GM19468 (cell line): ENCODE data around the gene TMPRSS13.
"Not testable (repeated sequence)": the region's sequence is repeated elsewhere in the genome, so short reads cannot be mapped to it uniquely, and the experiment has no call there.

Experiments used
- ATAC-seq: cut with Tn5 transposase; IDR thresholded peaks from one replicate; pipeline ENCODE4 v1.9.1; 2021; ENCODE audit warnings: mild to moderate bottlenecking, moderate library complexity, moderate number of reproducible peaks; ENCODE audit not compliant: unreplicated experiment; ENCODE audit errors: extremely low read depth

Gene TMPRSS13

DNA sequence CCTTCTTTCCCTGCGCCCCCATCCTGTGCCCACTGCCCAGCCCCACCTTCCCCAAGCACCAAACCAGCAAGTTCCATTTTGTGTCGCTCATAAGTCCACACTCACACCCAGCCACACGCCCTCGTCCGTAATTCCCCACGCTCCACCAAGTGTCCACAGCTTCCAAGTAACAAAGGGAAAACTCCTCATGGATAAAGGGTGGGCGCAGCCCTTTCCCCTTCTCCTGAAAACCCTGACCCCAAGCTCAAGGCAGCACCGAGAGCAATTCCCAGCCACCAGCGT lies 53.2 kb downstream of the TMPRSS13 start:
- no peak for ATAC-seq

DNA sequence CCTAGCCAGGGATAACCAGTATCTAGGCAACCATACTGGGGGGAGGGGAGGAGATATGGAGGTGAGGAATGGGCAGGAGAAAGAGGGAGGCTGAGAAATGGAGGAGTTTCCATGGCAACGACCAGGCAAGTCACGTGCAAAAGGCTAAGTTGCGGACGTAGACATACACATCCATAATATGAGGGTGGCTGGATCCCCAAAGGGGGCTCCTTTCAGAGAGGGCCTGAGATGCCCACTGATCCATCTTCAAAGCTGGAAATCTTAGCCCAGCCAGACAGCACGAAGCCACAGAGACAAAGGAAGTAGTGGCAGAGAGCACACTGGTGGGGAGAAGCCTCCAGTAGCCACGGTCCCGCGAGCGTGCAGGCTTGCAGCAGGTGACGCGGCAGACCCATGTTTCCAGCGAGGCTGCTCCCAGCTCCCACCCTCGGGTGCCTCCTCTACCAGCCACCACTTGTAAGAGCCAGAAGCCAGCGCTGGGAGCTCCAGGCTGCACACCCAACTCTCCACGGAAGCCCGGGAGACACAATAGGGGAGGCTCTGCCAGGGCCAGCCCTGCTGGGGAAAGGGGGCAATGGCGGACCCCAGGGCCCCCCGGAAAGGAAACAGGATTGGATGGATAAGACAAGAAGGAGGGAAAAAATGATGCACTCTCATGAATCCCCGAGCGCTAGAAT lies 53.7 kb downstream of the TMPRSS13 start:
- ATAC-seq: no peak

DNA sequence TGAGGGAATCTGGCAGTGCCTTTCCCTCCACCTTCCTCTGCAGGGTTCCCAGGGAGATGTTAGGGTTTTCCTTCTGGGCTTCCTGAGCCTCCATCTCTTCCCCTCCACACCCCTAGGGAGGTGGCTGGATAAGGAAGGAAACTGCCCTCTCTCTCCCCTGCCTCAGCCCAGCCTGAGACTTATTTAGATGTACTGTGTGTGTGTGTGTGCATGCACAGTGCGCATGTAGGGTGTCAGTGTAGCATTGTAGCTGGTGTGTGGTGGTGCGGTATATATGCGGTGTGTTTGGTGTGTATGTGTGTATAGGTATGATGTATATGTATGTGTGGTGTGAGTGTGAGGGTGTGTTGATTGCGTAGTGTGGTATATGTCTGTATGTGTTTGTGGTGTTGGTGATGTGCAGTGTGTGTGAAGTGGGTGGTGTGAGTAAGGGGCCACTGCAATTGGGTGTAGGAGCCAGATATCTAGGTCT lies 54.3 kb downstream of the TMPRSS13 start:
- no peak for ATAC-seq

DNA sequence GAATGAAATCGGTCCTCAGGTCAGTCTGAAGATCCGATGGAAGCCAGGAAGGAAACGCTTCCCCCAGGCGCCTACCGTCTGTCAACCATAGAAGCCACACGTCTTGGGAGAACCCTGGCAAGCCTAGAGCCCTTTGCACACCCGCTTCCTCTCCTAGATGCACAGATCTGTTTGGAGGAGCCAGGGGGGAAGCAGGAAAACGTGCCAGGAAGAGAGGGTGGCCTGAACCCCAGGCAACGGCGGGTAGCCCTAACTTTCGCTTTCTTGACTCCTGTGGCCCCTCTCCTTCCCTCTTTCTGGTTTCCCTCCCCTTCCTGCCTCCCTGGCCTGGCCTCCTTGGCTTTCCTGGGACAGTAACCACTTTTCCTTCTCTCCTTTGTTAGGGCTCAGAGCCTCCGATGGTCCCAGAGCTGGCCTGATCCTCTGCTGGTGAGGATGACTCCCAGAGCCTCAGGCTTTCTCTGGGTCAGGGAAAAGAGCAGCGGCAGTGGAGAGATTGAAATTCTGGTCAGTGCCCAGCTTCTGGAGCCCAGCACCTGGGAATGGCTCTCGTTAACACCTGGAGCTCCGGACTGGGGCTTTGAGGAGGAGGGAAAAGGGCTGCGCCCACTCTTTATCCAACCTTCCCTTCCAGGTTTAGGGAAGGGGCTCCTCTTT lies 54.8 kb downstream of the TMPRSS13 start:
- no peak for ATAC-seq

DNA sequence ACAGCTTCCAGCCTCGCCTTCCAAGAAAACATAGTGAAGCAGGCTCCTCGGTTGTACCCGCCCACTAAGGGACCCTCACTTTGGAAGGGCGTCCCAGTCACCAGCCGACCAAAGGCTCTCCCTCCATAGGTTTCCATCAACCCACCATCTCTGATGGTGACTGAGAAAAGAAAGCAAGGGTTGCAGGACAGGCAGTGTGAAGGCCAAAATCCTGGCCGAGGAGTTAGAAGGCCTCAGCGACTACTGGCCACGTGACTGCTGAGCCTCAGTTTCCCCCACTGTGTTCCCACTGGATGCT lies 55.4 kb downstream of the TMPRSS13 start:
- no peak for ATAC-seq

DNA sequence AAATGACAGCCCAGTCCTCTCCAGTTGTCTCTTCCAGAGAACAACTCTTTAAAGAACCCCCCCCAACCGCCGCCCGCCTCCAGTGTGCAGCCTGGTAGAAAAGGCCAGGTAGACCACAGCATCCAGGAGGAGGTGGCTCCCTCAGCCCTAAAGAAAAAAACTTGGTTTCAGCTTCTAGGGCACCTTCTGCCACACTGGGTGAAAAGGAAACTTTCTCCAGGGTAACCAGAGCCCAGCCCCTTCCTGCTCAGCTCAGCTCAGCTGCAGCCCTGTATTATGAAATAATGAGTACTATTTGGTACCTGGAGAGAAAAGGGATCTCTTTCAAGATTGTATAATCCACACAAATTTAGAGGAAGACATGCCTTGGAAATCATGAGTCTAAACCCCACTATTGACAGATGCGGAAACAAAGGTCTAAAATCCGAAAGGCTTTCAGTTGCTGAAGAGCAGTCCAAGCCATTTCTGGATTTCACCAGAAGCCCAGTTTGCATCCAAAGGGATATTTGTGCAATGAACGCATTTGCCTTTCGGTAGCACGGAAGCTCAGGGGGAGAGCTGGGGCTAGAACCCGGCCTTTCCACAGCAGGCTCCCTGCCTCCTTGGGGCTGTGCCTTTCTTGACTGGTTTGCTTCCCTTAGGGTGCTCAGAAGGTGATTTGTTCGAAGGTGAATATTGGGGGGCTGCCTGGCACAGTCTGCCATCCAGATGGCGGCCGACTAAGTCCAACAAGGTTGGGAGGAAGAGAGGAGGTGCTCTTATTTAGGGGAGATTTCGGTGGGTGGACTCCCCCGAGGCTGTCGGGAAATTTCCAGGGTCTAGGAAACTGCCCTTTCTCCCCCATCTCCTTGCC lies 56.0 kb downstream of the TMPRSS13 start:
- no peak for ATAC-seq

DNA sequence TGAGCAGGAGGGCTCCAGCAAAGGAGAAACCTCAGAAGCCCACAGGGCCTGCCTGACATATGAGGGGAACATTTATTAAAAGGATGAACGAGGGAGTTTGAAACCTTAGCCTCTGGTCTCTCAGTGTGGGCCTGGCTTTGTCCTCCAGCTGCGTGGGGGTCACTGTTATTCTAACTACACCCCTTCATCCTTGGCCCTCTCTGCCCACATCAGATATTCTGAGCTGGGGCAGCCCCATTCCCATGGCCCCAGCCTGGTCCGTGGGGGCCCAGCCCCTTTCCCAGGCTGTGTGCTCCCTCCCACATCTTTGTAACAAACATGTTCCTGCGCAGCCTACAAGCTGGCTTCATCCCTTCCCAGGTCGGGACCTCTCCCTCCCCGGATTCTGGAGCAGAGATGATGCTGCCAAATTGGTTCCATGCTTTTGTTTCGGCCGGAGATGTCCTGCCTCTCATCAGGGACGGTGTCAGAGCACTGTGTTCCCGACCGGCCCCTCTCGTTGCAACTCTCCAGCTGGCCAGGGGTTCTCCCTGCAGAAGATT lies 56.7 kb downstream of the TMPRSS13 start:
- no peak for ATAC-seq

DNA sequence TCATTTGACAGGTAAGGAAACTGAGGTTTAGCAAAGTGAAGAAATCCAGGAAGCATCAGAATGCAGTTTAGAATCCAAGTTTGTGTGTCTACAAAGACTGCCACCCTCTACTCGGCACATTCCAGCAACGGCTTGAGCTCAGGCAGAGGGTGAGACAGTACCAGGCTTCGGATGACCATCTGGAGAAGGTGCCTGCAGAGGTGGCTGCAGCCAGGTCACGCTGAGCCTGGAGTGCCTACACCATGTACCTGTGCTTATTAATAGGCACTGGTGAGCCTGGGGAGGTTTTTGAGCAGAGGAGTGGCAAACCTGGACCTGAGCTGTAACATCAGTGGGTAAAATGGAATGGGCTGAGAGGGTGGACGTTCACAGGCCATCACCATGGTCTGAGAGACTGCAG lies 57.4 kb downstream of the TMPRSS13 start:
- no peak for ATAC-seq

DNA sequence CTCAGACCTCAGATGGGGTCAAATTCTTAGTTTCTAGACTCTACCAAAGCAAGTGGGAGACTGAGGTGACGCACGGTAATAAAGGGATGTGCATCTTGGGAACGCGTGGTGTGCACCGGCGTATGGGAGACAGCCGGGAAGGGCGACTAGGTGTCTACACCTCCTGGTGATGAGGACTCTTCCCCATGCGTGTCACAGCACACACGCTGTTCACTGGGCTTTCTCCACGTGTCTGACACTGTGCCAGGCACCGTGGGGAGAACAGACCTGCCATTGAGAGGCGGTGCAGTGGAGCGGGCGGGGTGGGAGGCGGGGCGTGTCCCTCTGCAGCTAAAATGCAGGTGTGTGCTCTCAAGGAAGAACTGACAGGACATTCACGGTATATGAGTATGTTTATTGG lies 58.0 kb downstream of the TMPRSS13 start:
- no peak for ATAC-seq

DNA sequence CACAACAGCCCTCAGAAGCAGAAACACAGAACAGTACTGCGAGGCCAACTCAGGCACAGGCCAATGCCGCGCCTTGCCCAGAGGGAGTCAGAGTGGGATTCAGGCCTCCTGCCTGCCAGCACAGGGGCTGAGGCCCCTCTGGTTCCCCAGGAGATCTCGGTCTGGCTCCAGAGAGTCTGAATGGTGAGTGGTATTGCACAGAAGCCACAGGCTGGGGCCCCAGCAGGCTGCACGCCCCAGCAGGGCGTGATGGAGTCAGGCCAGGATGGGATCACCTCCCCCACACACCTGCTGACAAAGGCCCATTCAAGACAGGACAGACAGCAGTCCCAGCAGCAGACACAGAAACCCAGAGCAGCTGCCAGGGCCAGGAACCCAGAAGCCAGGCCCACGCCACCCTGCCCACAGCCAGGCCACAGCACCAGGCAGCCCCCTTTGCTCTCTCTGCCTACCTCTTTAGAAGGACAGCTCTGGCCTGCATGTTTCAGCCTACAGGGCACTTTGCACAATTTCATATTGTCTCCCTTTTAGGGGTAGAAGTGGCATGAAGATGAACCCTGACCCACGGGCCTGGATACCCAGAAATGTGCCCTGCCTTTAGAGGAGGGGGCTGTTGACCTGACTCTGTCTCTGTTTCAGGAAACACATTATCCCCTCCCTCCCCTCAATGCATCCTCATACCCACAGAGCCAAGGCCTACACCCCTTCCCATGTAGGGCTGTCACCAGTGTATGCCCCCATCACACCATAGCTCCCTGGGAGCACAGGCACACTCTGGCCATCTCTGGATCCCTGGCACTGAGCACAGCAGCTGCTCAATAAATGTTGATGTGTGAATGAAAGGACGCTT lies 58.9 kb downstream of the TMPRSS13 start:
- no peak for ATAC-seq

DNA sequence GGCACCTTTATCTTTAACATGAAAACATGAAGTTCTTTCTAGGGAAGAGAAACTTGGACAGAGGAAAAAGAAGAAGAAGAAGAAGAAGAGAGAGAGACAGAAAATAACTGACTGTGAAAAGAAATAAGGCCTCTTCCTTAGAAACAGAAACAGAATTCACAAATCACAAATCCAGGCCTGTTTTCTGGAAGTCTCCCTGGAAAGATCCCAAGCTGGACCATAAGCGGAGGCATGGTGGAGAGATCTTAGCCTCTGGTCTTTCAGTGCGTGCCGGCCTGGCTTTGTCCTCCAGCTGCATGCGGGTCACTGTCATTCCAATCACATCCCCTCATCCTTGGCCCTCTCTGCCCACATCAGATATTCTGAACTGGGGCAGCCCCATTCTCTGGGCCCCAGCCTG lies 59.6 kb downstream of the TMPRSS13 start:
- no peak for ATAC-seq

DNA sequence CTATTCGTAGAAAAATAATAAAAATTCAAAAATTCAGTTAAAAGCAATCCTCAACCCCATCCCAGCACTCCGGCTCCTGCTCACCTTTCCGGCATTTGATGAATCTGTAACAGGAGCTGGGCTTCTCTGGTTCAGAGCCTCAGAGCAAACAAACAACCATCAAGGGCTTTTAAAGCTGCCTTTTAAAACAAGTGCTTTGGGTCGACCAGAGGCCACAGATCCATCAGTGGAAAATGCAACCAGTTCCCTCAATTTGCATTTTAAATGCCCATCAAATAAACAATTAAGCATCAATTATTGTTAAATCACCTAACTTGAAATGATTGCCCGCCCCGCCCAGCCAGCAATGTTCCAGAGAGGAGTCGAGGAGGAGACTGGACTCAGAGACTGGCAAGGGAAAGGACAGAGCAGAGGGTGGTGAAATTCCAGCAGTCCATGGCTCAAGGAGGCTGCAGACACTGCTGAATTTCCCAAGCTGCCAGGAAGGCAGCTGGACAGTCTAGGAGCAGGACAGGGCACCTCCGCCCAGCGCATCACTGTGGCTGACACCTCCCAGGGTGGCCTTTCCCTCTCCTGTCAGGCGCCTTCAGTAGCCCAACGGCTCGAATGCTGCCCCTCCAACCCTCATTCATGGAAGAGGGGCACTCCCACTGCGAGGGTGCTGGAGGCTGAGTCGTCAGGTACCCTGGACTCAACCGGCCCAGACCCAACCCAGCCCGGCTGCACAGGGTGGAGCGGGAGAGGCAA lies 60.2 kb downstream of the TMPRSS13 start:
- ATAC-seq: no peak

DNA sequence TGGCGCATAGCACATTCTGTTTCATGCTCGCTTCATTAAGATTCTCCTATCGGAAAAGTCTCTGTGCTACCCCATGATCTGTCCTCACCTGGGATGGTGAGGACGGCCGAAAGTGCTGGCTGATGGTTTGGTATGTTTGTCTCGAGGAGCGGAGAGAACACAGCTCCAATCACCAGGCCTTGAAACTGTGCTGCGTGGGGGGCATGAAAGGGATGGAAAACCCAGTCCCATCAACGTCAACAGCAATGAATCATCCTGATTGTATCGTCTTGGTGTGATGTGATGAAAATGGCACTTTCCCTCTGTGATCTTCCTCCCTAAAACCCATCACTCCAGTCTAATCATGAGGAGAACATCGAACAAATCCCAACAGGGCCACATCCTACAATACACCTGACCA lies 61.1 kb downstream of the TMPRSS13 start:
- no peak for ATAC-seq

DNA sequence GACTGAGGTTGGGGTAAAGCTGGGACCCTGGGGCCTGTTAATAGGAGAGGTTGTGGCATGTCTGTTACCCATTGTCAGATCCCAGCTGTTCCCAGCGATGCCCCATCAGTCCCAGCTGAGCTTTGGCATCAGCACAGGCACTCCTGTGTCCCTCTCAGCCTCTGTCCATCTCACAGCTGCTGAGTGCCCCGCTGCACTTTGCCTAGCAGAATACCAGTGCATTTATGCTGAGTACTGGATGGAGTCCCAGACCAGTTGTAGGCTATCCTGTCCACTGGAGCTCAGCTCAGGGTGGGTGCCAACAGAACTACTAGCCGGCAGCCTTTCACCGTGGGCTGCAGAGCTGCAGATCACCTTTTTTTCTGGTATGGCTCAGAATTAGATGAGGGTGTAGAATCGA lies 62.7 kb downstream of the TMPRSS13 start:
- ATAC-seq: no peak

DNA sequence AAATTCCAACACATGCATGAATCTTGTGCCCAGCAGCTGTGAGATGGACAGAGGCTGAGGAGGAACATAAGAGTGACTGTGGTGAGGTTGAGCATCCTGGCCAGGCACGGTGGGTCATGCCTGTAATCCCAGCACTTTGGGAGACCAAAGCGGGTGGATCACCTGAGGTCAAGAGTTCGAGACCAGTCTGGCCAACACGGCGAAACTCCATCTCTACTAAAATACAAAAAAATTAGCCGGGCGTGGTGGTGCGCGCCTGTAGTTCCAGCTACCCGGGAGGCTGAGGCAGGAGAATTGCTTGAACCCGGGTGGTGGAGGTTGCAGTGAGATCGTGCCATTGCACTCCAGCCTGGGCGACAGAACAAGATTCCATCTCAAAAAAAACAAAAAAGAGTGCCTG lies 63.7 kb downstream of the TMPRSS13 start:
- ATAC-seq: not testable (repeated sequence)

DNA sequence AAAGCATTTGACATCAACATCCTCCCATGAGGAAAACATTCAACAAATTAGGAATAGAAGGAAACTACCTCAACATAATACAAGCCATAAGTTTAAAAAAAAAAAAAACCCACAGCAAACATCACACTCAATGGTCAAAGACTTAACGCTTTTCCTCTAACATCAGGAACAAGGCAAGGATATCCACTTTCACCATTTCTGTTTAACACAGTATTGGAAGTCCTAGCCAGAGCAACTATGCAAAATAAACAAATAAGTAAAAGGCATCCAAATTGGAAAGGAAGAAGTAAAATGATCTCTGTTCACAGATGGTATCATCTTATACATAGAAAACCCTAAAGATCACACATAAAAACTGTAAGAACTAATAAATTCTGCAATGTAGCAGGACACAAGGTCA lies 65.8 kb downstream of the TMPRSS13 start:
- ATAC-seq: no peak

DNA sequence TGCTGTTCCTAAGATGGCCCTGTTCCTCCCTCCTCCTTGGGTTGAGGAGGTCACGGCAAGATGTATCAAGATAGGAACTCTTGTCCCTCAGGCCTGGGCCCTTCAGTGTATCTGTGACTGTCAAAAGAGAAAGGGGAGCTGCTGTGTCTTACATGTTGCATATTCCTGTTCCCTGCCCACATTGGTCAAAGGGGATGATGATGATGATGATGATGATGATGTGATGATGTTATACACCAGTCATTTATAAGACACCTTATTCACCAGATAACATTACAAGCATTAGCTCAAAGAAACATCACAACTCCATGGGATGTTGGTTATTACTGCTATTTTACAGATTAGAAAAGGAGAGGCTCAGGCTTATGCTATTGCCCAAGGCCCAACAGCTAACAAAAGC lies 66.4 kb downstream of the TMPRSS13 start:
- ATAC-seq: no peak

DNA sequence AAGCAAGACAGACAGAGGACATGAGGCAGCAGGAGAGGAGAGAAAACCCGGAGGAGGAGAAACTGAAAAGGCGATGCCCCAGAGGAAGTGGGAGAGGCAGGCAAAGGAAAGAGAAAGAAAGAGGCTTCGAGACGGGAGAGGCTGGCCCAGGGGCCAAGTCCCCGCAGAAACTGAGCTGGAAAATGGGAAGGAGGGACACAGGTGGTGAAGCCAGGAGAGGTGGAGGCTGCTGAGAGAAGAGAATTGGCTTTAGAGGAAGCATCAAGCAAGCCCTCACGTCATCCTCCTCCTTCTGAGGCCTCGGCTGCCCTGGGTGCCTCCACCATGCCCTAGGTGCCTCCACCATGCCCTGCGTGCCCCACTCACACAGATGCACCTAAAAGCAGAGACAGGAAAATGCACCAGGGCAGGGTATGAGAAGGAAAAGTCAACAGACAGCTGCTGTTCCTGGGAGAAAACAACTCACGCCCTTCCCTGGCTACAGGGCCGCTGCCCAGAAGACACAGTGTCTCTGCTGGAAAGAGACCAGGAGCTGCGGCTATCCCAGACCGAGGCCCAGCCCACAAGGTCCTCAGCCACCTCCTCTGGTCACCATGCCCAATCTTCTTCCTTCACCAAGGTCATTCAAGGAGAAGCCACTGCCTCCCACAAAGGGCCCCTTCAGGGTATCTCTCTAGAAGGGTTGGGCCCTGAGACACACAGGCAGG lies 67.0 kb downstream of the TMPRSS13 start:
- no peak for ATAC-seq
